IPS-18a (cell line): ENCODE measurements around the gene MAP2K5.

Experiments used
- H3K27ac ChIP-seq: one replicate; pipeline ENCODE4 v1.5.1; 2013; ENCODE audit warnings: low read length
- H3K27me3 ChIP-seq: one replicate; pipeline ENCODE4 v1.6.1; 2013; ENCODE audit warnings: mild to moderate bottlenecking, low read length; ENCODE audit not compliant: control insufficient read depth, insufficient read depth
- H3K36me3 ChIP-seq: one replicate; pipeline ENCODE4 v1.6.1; 2013; ENCODE audit warnings: low read depth, low read length; ENCODE audit not compliant: control insufficient read depth
- H3K4me1 ChIP-seq: one replicate; pipeline ENCODE4 v1.6.1; 2013; ENCODE audit warnings: low read depth, low read length; ENCODE audit not compliant: control insufficient read depth
- H3K4me3 ChIP-seq: one replicate; pipeline ENCODE4 v1.5.1; 2013; ENCODE audit warnings: low read length
- H3K9ac ChIP-seq: one replicate; pipeline ENCODE4 v1.6.1; 2013; ENCODE audit warnings: mild to moderate bottlenecking, low read length, moderate library complexity
- H3K9me3 ChIP-seq: one replicate; pipeline ENCODE4 v1.6.1; 2013; ENCODE audit warnings: low read depth, low read length; ENCODE audit not compliant: control insufficient read depth

The MAP2K5 gene

GRCh38 chr15:67585681-67586080, 43.2 kb downstream of the MAP2K5 start:
- no peaks in the 10 kb centered on the region for H3K9me3 ChIP-seq
- H3K4me1 ChIP-seq = no peaks in the 10 kb centered on the region
- H3K27ac ChIP-seq = no peak overlapping the region
- no peaks in the 10 kb centered on the region for H3K27me3 ChIP-seq
- no peak overlapping the region for H3K4me3 ChIP-seq
- no peaks in the 10 kb centered on the region for H3K36me3 ChIP-seq
- H3K9ac ChIP-seq = no peak overlapping the region

- Histone ChIP-seq H3K9ac (no peak overlapping the region), H3K4me1 (no peaks in the 10 kb centered on the region), H3K36me3 (no peaks in the 10 kb centered on the region), H3K9me3 (no peaks in the 10 kb centered on the region), H3K4me3 (no peak overlapping the region), H3K27me3 (no peaks in the 10 kb centered on the region), H3K27ac (no peak overlapping the region)
These were observed 44.8 kb downstream of the MAP2K5 start for GRCh38 chr15:67587331-67587730.

- Histone ChIP-seq H3K9ac (no peak overlapping the region), H3K4me1 (no peaks in the 10 kb centered on the region), H3K27me3 (no peaks in the 10 kb centered on the region)
These were observed 45.3 kb downstream of the MAP2K5 start for GRCh38 chr15:67587754-67588153.

GRCh38 chr15:67590191-67590590, 47.7 kb downstream of the MAP2K5 start:
- no peak overlapping the region for H3K4me3 ChIP-seq
- H3K36me3 ChIP-seq = no peaks in the 10 kb centered on the region
- no peaks in the 10 kb centered on the region for H3K9me3 ChIP-seq
- H3K27ac ChIP-seq = no peak overlapping the region
- H3K4me1 ChIP-seq = no peaks in the 10 kb centered on the region
- no peak overlapping the region for H3K9ac ChIP-seq
- H3K27me3 ChIP-seq = no peaks in the 10 kb centered on the region

More at GRCh38 chr15:67587754-67588153, 45.3 kb downstream of the MAP2K5 start:
- Histone ChIP-seq H3K9me3 (no peaks in the 10 kb centered on the region), H3K36me3 (no peaks in the 10 kb centered on the region), H3K27ac (no peak overlapping the region), H3K4me3 (no peak overlapping the region)

GRCh38 chr15:67592245-67592644, 49.7 kb downstream of the MAP2K5 start:
- no peaks in the 10 kb centered on the region for H3K27me3 ChIP-seq
- H3K9ac ChIP-seq = no peak overlapping the region
- H3K9me3 ChIP-seq = no peaks in the 10 kb centered on the region
- H3K4me1 ChIP-seq = no peaks in the 10 kb centered on the region
- no peak overlapping the region for H3K4me3 ChIP-seq
- no peak overlapping the region for H3K27ac ChIP-seq
- no peaks in the 10 kb centered on the region for H3K36me3 ChIP-seq

GRCh38 chr15:67593562-67593961, 51.1 kb downstream of the MAP2K5 start:
- Histone ChIP-seq H3K27ac (no peak overlapping the region), H3K27me3 (no peaks in the 10 kb centered on the region), H3K4me1 (no peaks in the 10 kb centered on the region), H3K9me3 (no peaks in the 10 kb centered on the region), H3K36me3 (no peaks in the 10 kb centered on the region), H3K9ac (no peak overlapping the region), H3K4me3 (no peak overlapping the region)

- H3K4me3 ChIP-seq = no peak overlapping the region
- H3K4me1 ChIP-seq = no peaks in the 10 kb centered on the region
- H3K9me3 ChIP-seq = no peaks in the 10 kb centered on the region
- no peak overlapping the region for H3K9ac ChIP-seq
- H3K27me3 ChIP-seq = no peaks in the 10 kb centered on the region
- H3K27ac ChIP-seq = no peak overlapping the region
- no peaks in the 10 kb centered on the region for H3K36me3 ChIP-seq
These were observed 52.3 kb downstream of the MAP2K5 start for GRCh38 chr15:67594770-67595169.

GRCh38 chr15:67595572-67595971, 53.1 kb downstream of the MAP2K5 start:
- Histone ChIP-seq H3K4me3 (no peak overlapping the region), H3K27ac (no peak overlapping the region), H3K4me1 (no peaks in the 10 kb centered on the region)

GRCh38 chr15:67601073-67601472, 58.6 kb downstream of the MAP2K5 start:
- Histone ChIP-seq H3K4me3 (no peak overlapping the region), H3K4me1 (no peaks in the 10 kb centered on the region), H3K9ac (no peak overlapping the region), H3K36me3 (no peaks in the 10 kb centered on the region), H3K27ac (no peak overlapping the region), H3K27me3 (no peaks in the 10 kb centered on the region), H3K9me3 (no peaks in the 10 kb centered on the region)

More at GRCh38 chr15:67595572-67595971, 53.1 kb downstream of the MAP2K5 start:
- no peak overlapping the region for H3K9ac ChIP-seq
- no peaks in the 10 kb centered on the region for H3K36me3 ChIP-seq
- no peaks in the 10 kb centered on the region for H3K9me3 ChIP-seq
- no peaks in the 10 kb centered on the region for H3K27me3 ChIP-seq

GRCh38 chr15:67603063-67603462, 60.6 kb downstream of the MAP2K5 start:
- H3K9me3 ChIP-seq = no peaks in the 10 kb centered on the region
- no peaks in the 10 kb centered on the region for H3K36me3 ChIP-seq
- H3K4me3 ChIP-seq = no peak overlapping the region
- no peak overlapping the region for H3K9ac ChIP-seq
- H3K27me3 ChIP-seq = no peaks in the 10 kb centered on the region
- no peak overlapping the region for H3K27ac ChIP-seq
- no peaks in the 10 kb centered on the region for H3K4me1 ChIP-seq

GRCh38 chr15:67605871-67606270, 63.4 kb downstream of the MAP2K5 start:
- Histone ChIP-seq H3K27ac (no peak overlapping the region), H3K9ac (no peak overlapping the region), H3K4me1 (no peaks in the 10 kb centered on the region), H3K27me3 (no peaks in the 10 kb centered on the region), H3K9me3 (no peaks in the 10 kb centered on the region), H3K36me3 (no peaks in the 10 kb centered on the region), H3K4me3 (no peak overlapping the region)

- Histone ChIP-seq H3K9me3 (no peaks in the 10 kb centered on the region), H3K27ac (no peak overlapping the region), H3K4me1 (peaks cover 5% of the 10 kb centered on the region), H3K36me3 (no peaks in the 10 kb centered on the region), H3K9ac (no peak overlapping the region), H3K4me3 (no peak overlapping the region), H3K27me3 (no peaks in the 10 kb centered on the region)
These were observed 64.2 kb downstream of the MAP2K5 start for GRCh38 chr15:67606742-67607141.
